ENCODE results near the gene TPM2.

TPM2 gene

GRCh38 chr9:35718721-35719511, 29.2 kb upstream of the TPM2 start:
- no peak for DNase-seq (ENCODE audit: low read depth)

GRCh38 chr9:35717132-35717870, 27.6 kb upstream of the TPM2 start:
- DNase-seq (ENCODE audit: low read depth), result no peak

- DNase-seq (ENCODE audit: low read depth), result no peak
These were observed 26.5 kb upstream of the TPM2 start for GRCh38 chr9:35716230-35716629.

GRCh38 chr9:35714579-35715252, 25.0 kb upstream of the TPM2 start:
- DNase-seq (ENCODE audit: low read depth), result no peak

GRCh38 chr9:35714123-35714522, 24.4 kb upstream of the TPM2 start:
- DNase-seq (ENCODE audit: low read depth), result no peak

GRCh38 chr9:35713578-35713977, 23.9 kb upstream of the TPM2 start:
- no peak for DNase-seq (ENCODE audit: low read depth)

- DNase-seq (ENCODE audit: low read depth), result no peak
These were observed 23.2 kb upstream of the TPM2 start for GRCh38 chr9:35712762-35713400.

- DNase-seq (ENCODE audit: low read depth), result no peak
These were observed 22.0 kb upstream of the TPM2 start for GRCh38 chr9:35711501-35712428.

GRCh38 chr9:35710818-35711500, 21.2 kb upstream of the TPM2 start:
- no peak for DNase-seq (ENCODE audit: low read depth)

- DNase-seq (ENCODE audit: low read depth), result no peak
These were observed 18.4 kb upstream of the TPM2 start for GRCh38 chr9:35708146-35708545.

GRCh38 chr9:35706951-35707350, 17.2 kb upstream of the TPM2 start:
- no peak for DNase-seq (ENCODE audit: low read depth)

- no peak for DNase-seq (ENCODE audit: low read depth)
These were observed 16.2 kb upstream of the TPM2 start for GRCh38 chr9:35705836-35706430.

- no peak for DNase-seq (ENCODE audit: low read depth)
These were observed 15.6 kb upstream of the TPM2 start for GRCh38 chr9:35705372-35705771.

- DNase-seq (ENCODE audit: low read depth), result no peak
These were observed 14.4 kb upstream of the TPM2 start for GRCh38 chr9:35703906-35704672.

- peak; percentile 29 for DNase-seq (ENCODE audit: low read depth)
These were observed 13.0 kb upstream of the TPM2 start for GRCh38 chr9:35702696-35703095.

- no peak for DNase-seq (ENCODE audit: low read depth)
These were observed 11.2 kb upstream of the TPM2 start for GRCh38 chr9:35700942-35701341.

- DNase-seq (ENCODE audit: low read depth), result no peak
These were observed 10.3 kb upstream of the TPM2 start for GRCh38 chr9:35700031-35700430.

GRCh38 chr9:35698231-35698630, 8.5 kb upstream of the TPM2 start:
- DNase-seq (ENCODE audit: low read depth), result no peak

- DNase-seq (ENCODE audit: low read depth), result no peak
These were observed 7.8 kb upstream of the TPM2 start for GRCh38 chr9:35697486-35697885.

All from amniotic epithelial cell (primary cell).